ENCODE measurements around the gene FRMD4B. TPM values are rescaled to one million over a fixed set of nuclear protein-coding genes. Genes with fewer than 3 reads are reported as not detected.

Gene FRMD4B
- total RNA-seq, 1 donor from 2014 or later, result 16.4 TPM

GRCh38 chr3:69121513-69121912 lies 264.4 kb downstream of the FRMD4B start:
- TF ChIP-seq, protein P1, sequence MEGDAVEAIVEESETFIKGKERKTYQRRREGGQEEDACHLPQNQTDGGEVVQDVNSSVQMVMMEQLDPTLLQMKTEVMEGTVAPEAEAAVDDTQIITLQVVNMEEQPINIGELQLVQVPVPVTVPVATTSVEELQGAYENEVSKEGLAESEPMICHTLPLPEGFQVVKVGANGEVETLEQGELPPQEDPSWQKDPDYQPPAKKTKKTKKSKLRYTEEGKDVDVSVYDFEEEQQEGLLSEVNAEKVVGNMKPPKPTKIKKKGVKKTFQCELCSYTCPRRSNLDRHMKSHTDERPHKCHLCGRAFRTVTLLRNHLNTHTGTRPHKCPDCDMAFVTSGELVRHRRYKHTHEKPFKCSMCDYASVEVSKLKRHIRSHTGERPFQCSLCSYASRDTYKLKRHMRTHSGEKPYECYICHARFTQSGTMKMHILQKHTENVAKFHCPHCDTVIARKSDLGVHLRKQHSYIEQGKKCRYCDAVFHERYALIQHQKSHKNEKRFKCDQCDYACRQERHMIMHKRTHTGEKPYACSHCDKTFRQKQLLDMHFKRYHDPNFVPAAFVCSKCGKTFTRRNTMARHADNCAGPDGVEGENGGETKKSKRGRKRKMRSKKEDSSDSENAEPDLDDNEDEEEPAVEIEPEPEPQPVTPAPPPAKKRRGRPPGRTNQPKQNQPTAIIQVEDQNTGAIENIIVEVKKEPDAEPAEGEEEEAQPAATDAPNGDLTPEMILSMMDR (IDR thresholded peaks at IDR 0.05; ENCODE audit: insufficient read depth, low read length, poor library complexity, severe bottlenecking), result no peak
- no peaks in the 10 kb centered on the region for H3K36me3 ChIP-seq (ENCODE audit: control insufficient read depth, insufficient read depth, low read length)
- H3K27me3 ChIP-seq (ENCODE audit: control insufficient read depth, insufficient read depth, low read length), result no peaks in the 10 kb centered on the region
- H3K4me3 ChIP-seq (ENCODE audit: low read depth, low read length), result no peak overlapping the region
- DNase-seq (ENCODE audit: low read depth), result no peak

DNA sequence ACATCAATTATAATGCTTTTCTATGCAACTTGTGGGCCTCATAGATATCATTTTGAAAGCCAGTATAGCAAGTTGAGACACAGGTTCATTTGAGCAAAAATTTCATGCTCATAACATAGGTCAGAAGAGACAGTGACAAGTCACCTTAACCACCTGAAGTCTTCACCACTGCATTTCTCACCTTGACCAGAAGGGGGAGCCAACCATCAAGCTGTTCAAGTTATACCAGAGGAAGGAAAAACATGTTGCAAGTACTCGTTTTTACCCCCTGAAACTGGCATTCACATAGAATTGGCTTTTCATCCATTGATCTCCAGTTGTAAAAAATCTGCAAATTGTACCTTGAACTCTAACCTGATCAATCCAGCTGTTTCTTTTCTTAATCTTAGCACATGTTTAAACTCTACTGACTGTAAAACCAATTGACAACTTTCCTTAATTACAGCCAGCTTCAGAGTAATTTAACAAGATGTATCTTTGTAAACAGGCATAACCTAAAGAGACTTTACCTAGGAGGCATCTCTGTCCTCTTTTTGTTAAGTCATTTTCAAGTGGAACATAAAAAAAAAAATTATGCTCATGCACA lies 264.9 kb downstream of the FRMD4B start:
- no peaks in the 10 kb centered on the region for H3K27me3 ChIP-seq (ENCODE audit: control insufficient read depth, insufficient read depth, low read length)
- H3K4me3 ChIP-seq (ENCODE audit: low read depth, low read length), result no peak overlapping the region
- TF ChIP-seq, protein P1 (IDR thresholded peaks at IDR 0.05; ENCODE audit: insufficient read depth, low read length, poor library complexity, severe bottlenecking), result peak; percentile 95
- no peaks in the 10 kb centered on the region for H3K36me3 ChIP-seq (ENCODE audit: control insufficient read depth, insufficient read depth, low read length)
- peak; percentile 69 for DNase-seq (ENCODE audit: low read depth)
